NCI-H774 (cell line): ENCODE results near the gene FASN.

Experiments used
- DNase-seq: peaks from one replicate; lab custom pipeline; 2025; lab: John Stamatoyannopoulos, UW

FASN gene

GRCh38 chr17:82055965-82056728, 41.9 kb downstream of the FASN start:
- no peak for DNase-seq

- DNase-seq = no peak
These were observed 42.7 kb downstream of the FASN start for GRCh38 chr17:82055023-82055964.

GRCh38 chr17:82054351-82055022, 43.5 kb downstream of the FASN start:
- DNase-seq = no peak

GRCh38 chr17:82053556-82054263, 44.3 kb downstream of the FASN start:
- no peak for DNase-seq

- DNase-seq = no peak
These were observed 44.9 kb downstream of the FASN start for GRCh38 chr17:82053130-82053529.

GRCh38 chr17:82052638-82053059, 45.4 kb downstream of the FASN start:
- DNase-seq = no peak

GRCh38 chr17:82051776-82052637, 46.0 kb downstream of the FASN start, which contains the start of the genes GPS1 and RFNG:
TSS of gene GPS1 (plus strand) at chr17:82051898. CDS start at chr17:82051932, 34 bp downstream.
TSS of gene RFNG (minus strand) at chr17:82051811. CDS start at chr17:82051766, 45 bp downstream.
- DNase-seq = peak; percentile 69

GRCh38 chr17:82050761-82051641, 47.0 kb downstream of the FASN start:
- DNase-seq = no peak

- no peak for DNase-seq
These were observed 47.8 kb downstream of the FASN start for GRCh38 chr17:82050152-82050760.

- no peak for DNase-seq
These were observed 48.5 kb downstream of the FASN start for GRCh38 chr17:82049521-82049971.

GRCh38 chr17:82049106-82049505, 48.9 kb downstream of the FASN start:
- DNase-seq = no peak

- no peak for DNase-seq
These were observed 49.5 kb downstream of the FASN start for GRCh38 chr17:82048571-82048971.

GRCh38 chr17:82047914-82048570, 50.0 kb downstream of the FASN start:
- DNase-seq = no peak

GRCh38 chr17:82047379-82047778, 50.7 kb downstream of the FASN start:
- DNase-seq = no peak

- no peak for DNase-seq
These were observed 51.1 kb downstream of the FASN start for GRCh38 chr17:82046903-82047302.

- no peak for DNase-seq
These were observed 52.0 kb downstream of the FASN start for GRCh38 chr17:82045936-82046484.

GRCh38 chr17:82043507-82043906, 54.5 kb downstream of the FASN start:
- DNase-seq = no peak

GRCh38 chr17:82042649-82043048, 55.4 kb downstream of the FASN start:
- no peak for DNase-seq
